ENCODE data around the gene TYROBP.
A peak's percentile ranks its signal among the peaks of the same experiment; 100 is the strongest.

Gene TYROBP

GRCh38 chr19:35882114-35882832 is 25.8 kb downstream of the TYROBP start:
- DNase-seq (ENCODE audit: low read depth) = peak; percentile 83
- peak; percentile 54 for TF ChIP-seq CTCF (IDR thresholded peaks at IDR 0.05; ENCODE audit: insufficient read depth, low read depth, low read length, missing control alignments)
- no peak overlapping the region for H3K4me3 ChIP-seq (ENCODE audit: low read length)

GRCh38 chr19:35879770-35880317 is 28.3 kb downstream of the TYROBP start:
- no peak overlapping the region for H3K4me3 ChIP-seq (ENCODE audit: low read length)
- peak; percentile 91 for DNase-seq (ENCODE audit: low read depth)
- TF ChIP-seq CTCF (IDR thresholded peaks at IDR 0.05; ENCODE audit: insufficient read depth, low read depth, low read length, missing control alignments) = no peak

- H3K4me3 ChIP-seq (ENCODE audit: low read length) = no peak overlapping the region
- no peak for DNase-seq (ENCODE audit: low read depth)
- no peak for TF ChIP-seq CTCF (IDR thresholded peaks at IDR 0.05; ENCODE audit: insufficient read depth, low read depth, low read length, missing control alignments)
Measured at GRCh38 chr19:35879068-35879467, 29.0 kb downstream of the TYROBP start.

- DNase-seq (ENCODE audit: low read depth) = no peak
Measured at GRCh38 chr19:35874392-35874930, 33.6 kb downstream of the TYROBP start.

GRCh38 chr19:35872180-35872579 is 35.9 kb downstream of the TYROBP start:
- H3K4me3 ChIP-seq (ENCODE audit: low read length) = no peak overlapping the region
- no peak for TF ChIP-seq CTCF (IDR thresholded peaks at IDR 0.05; ENCODE audit: insufficient read depth, low read depth, low read length, missing control alignments)
- no peak for DNase-seq (ENCODE audit: low read depth)

More at GRCh38 chr19:35874392-35874930, 33.6 kb downstream of the TYROBP start:
- no peak for TF ChIP-seq CTCF (IDR thresholded peaks at IDR 0.05; ENCODE audit: insufficient read depth, low read depth, low read length, missing control alignments)
- H3K4me3 ChIP-seq (ENCODE audit: low read length) = no peak overlapping the region

GRCh38 chr19:35871611-35872010 is 36.5 kb downstream of the TYROBP start:
- no peak for TF ChIP-seq CTCF (IDR thresholded peaks at IDR 0.05; ENCODE audit: insufficient read depth, low read depth, low read length, missing control alignments)
- no peak overlapping the region for H3K4me3 ChIP-seq (ENCODE audit: low read length)
- no peak for DNase-seq (ENCODE audit: low read depth)
